Testis (tissue), 2 donors: ENCODE measurements around the gene SLC25A3.

Experiments used
- CTCF ChIP-seq, 3 experiments: fragments of 450-650 bp in 2 of 3; fragments of 200-600 bp in 1 of 3; sonication (generic) in 1 of 3; IDR thresholded peaks; one replicate each; pipeline ENCODE4 v1.5.1; 2016 to 2019; ENCODE audit warnings: antibody characterized with exemption in 3 of 3, mild to moderate bottlenecking in 2 of 3, moderate library complexity in 1 of 3
- POLR2A ChIP-seq: fragments of 450-650 bp; IDR thresholded peaks from one replicate; pipeline ENCODE4 v1.6.1; 2017; ENCODE audit warnings: antibody characterized with exemption, mild to moderate bottlenecking, moderate library complexity

GRCh38 chr12:98580695-98581094 is 12.8 kb upstream of the SLC25A3 start:
- TF ChIP-seq CTCF (IDR thresholded peaks at IDR 0.05) = no peak
- no peak for TF ChIP-seq POLR2A
